AG04450 (cell line): Measurements from ENCODE around the gene PARD3. TPM values are rescaled to one million over a fixed set of nuclear protein-coding genes. Genes with fewer than 3 reads are reported as not detected.

ENCODE experiments used
- CTCF ChIA-PET: fragments of 300-600, 350-600 bp; formaldehyde crosslinking; extraction: SDS; loops from one replicate; lab custom pipeline; 2022; ENCODE audit warnings: antibody characterized with exemption, inconsistent platforms; lab: Charles Lee
- POLR2A ChIA-PET: fragments of 350-600 bp; formaldehyde crosslinking; extraction: SDS; loops from one replicate; lab custom pipeline; 2021; ENCODE audit warnings: antibody characterized with exemption, inconsistent platforms; lab: Yijun Ruan, JAX
- DNase-seq: peaks from one replicate; pipeline ENCODE4 v3.0.0-alpha.2; 2011; ENCODE audit warnings: low read depth, low spot score
- H3K27ac ChIP-seq: one replicate; pipeline ENCODE4 v1.5.1; 2012; ENCODE audit warnings: low read depth, low read length, control low read depth
- H3K27me3 ChIP-seq: one replicate; pipeline ENCODE4 v1.6.0; 2012; ENCODE audit warnings: low read length; ENCODE audit not compliant: control insufficient read depth, insufficient read depth
- H3K4me3 ChIP-seq: 2 replicates; pipeline ENCODE4 v1.5.1; 2011; ENCODE audit warnings: mild to moderate bottlenecking, low read depth, low read length, control low read depth
- H3K9me3 ChIP-seq: 2 replicates; pipeline ENCODE4 v1.5.1; 2012; ENCODE audit warnings: low read length; ENCODE audit not compliant: control insufficient read depth, insufficient read depth
- polyA plus RNA-seq: library from polyadenylated mRNA; depleted of rRNA; stranded (reverse); fragments of >200 nt; gene quantifications from 2 replicates; pipeline ENCODE4 v1.2.3, GENCODE V29; 2011
- TF ChIP-seq, protein P1 (sequence below): IDR thresholded peaks from 2 replicates; pipeline ENCODE4 v1.5.1; 2011; ENCODE audit warnings: low read depth, low read length, control low read depth, inconsistent platforms

Gene PARD3
- polyA plus RNA-seq, 1 experiment = 43.1 TPM

GRCh38 chr10:34250722-34251121, 564.4 kb downstream of the PARD3 start:
- ChIA-PET POLR2A (no interaction called here), CTCF (interaction anchor here (1.1 kb wide), 1 partner anchor 30 kb away, joined by 3 read pairs; no protein-coding TSS in a partner anchor)
- Histone ChIP-seq H3K27ac (no peak overlapping the region), H3K4me3 (no peak overlapping the region), H3K9me3 (no peaks in the 10 kb centered on the region), H3K27me3 (no peaks in the 10 kb centered on the region)
- no peak for DNase-seq
- TF ChIP-seq, protein P1, sequence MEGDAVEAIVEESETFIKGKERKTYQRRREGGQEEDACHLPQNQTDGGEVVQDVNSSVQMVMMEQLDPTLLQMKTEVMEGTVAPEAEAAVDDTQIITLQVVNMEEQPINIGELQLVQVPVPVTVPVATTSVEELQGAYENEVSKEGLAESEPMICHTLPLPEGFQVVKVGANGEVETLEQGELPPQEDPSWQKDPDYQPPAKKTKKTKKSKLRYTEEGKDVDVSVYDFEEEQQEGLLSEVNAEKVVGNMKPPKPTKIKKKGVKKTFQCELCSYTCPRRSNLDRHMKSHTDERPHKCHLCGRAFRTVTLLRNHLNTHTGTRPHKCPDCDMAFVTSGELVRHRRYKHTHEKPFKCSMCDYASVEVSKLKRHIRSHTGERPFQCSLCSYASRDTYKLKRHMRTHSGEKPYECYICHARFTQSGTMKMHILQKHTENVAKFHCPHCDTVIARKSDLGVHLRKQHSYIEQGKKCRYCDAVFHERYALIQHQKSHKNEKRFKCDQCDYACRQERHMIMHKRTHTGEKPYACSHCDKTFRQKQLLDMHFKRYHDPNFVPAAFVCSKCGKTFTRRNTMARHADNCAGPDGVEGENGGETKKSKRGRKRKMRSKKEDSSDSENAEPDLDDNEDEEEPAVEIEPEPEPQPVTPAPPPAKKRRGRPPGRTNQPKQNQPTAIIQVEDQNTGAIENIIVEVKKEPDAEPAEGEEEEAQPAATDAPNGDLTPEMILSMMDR = no peak

DNA sequence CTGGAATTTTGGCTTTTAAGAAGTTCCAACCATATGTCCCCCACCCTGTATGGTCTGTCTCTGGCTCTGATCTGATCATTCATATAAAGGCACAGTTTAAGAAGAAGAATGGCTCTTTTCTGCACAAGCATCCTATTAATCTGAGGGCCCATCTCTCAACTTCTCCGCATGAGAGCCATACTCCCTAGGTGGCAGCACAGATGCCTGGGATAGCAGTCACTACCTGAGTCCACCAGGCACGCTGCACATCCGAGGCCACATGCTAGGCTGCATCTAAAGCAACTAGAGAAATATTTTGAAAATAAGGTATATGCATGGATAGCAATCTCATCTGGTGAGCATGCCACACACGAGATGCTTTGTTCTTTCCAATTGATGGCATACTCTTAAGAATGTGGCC, 565.5 kb downstream of the PARD3 start:
- CTCF ChIA-PET = interaction anchor here (0.5 kb wide), 1 partner anchor 1804 kb away, joined by 3 read pairs; the partner anchor contains the start of gene CCDC7
- Histone ChIP-seq H3K9me3 (no peaks in the 10 kb centered on the region), H3K27ac (no peak overlapping the region), H3K27me3 (no peaks in the 10 kb centered on the region), H3K4me3 (no peak overlapping the region)
- POLR2A ChIA-PET = no interaction called here
- TF ChIP-seq, protein P1 = no peak
- no peak for DNase-seq

DNA sequence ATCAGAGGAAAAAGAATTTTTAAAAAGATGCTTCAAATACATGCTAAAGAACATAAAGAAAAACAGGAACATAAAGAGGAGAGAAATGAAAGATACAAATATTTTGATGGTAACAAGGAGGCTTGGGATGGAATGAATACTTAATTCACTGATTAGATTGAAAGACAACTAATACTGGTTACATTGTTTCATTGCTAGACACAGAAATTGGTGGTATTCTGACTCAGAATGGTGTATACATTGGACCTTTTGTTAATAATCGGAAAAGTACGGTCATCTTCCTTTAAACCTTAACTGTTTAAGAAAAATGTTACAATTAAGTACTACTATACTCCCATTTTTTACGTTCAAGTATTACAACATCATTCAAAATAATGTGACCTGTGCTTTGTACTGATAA, 567.5 kb downstream of the PARD3 start:
- H3K27me3 ChIP-seq = no peaks in the 10 kb centered on the region
- no peaks in the 10 kb centered on the region for H3K9me3 ChIP-seq
- ChIA-PET POLR2A (no interaction called here), CTCF (no interaction called here)
- H3K27ac ChIP-seq = no peak overlapping the region
- no peak for DNase-seq
- H3K4me3 ChIP-seq = no peak overlapping the region
- TF ChIP-seq, protein P1 = no peak

- H3K27ac ChIP-seq = no peak overlapping the region
- ChIA-PET POLR2A (no interaction called here), CTCF (no interaction called here)
- TF ChIP-seq, protein P1 = no peak
- H3K4me3 ChIP-seq = no peak overlapping the region
- H3K27me3 ChIP-seq = no peaks in the 10 kb centered on the region
- H3K9me3 ChIP-seq = no peaks in the 10 kb centered on the region
- no peak for DNase-seq
These were observed 570.2 kb downstream of the PARD3 start for GRCh38 chr10:34244756-34245484.

GRCh38 chr10:34241226-34242000, 573.7 kb downstream of the PARD3 start:
- Histone ChIP-seq H3K27ac (no peak overlapping the region), H3K27me3 (no peaks in the 10 kb centered on the region), H3K4me3 (no peak overlapping the region), H3K9me3 (no peaks in the 10 kb centered on the region)
- POLR2A ChIA-PET = no interaction called here
- CTCF ChIA-PET = interaction anchor here (1.1 kb wide), 1 partner anchor 397 kb away, joined by 3 read pairs; no protein-coding TSS in a partner anchor
- no peak for DNase-seq
- TF ChIP-seq, protein P1 = no peak
